SHP77 (cell line): ENCODE data around the gene SULF2.
"Not testable (repeated sequence)": the region's sequence is repeated elsewhere in the genome, so short reads cannot be mapped to it uniquely, and the experiment has no call there.

Experiments used
- DNase-seq, 2 experiments: peaks; one replicate each; lab custom pipeline; 2025; lab: John Stamatoyannopoulos, UW

SULF2 gene

GRCh38 chr20:47785311-47785853, at the start of gene SULF2:
Gene SULF2, minus strand, starts transcription at chr20:47785481. Its CDS starts 28,118 bp downstream, at chr20:47757363.
- no peak for DNase-seq

- not testable (repeated sequence) for DNase-seq
Observed at GRCh38 chr20:47831675-47832074, 46.4 kb upstream of the SULF2 start.

GRCh38 chr20:47826716-47827115, 41.4 kb upstream of the SULF2 start:
- not testable (repeated sequence) for DNase-seq

GRCh38 chr20:47826006-47826405, 40.7 kb upstream of the SULF2 start:
- DNase-seq = not testable (repeated sequence)

GRCh38 chr20:47825011-47825762, 39.9 kb upstream of the SULF2 start:
- no peak for DNase-seq

- not testable (repeated sequence) for DNase-seq
Observed at GRCh38 chr20:47823941-47824340, 38.7 kb upstream of the SULF2 start.

GRCh38 chr20:47821481-47822100, 36.3 kb upstream of the SULF2 start:
- DNase-seq = no peak

GRCh38 chr20:47818996-47819609, 33.8 kb upstream of the SULF2 start:
- DNase-seq = no peak

GRCh38 chr20:47818466-47818865, 33.2 kb upstream of the SULF2 start:
- no peak for DNase-seq

GRCh38 chr20:47818016-47818415, 32.7 kb upstream of the SULF2 start:
- DNase-seq = no peak

- no peak for DNase-seq
Observed at GRCh38 chr20:47817573-47817972, 32.3 kb upstream of the SULF2 start.

GRCh38 chr20:47816487-47817451, 31.5 kb upstream of the SULF2 start:
- DNase-seq = no peak

GRCh38 chr20:47815866-47816265, 30.6 kb upstream of the SULF2 start:
- no peak for DNase-seq

- no peak for DNase-seq
Observed at GRCh38 chr20:47815416-47815806, 30.1 kb upstream of the SULF2 start.

GRCh38 chr20:47814632-47815415, 29.5 kb upstream of the SULF2 start:
- DNase-seq = no peak

- no peak for DNase-seq
Observed at GRCh38 chr20:47810721-47811347, 25.6 kb upstream of the SULF2 start.

GRCh38 chr20:47810116-47810677, 24.9 kb upstream of the SULF2 start:
- no peak for DNase-seq

GRCh38 chr20:47809161-47809960, 24.1 kb upstream of the SULF2 start:
- no peak for DNase-seq

GRCh38 chr20:47805951-47806350, 20.7 kb upstream of the SULF2 start:
- DNase-seq = no peak
